HG03432 (cell line): ENCODE measurements around the gene UBAC2.

Experiments
- ATAC-seq: cut with Tn5 transposase; IDR thresholded peaks from one replicate; pipeline ENCODE4 v1.9.1; 2021; ENCODE audit warnings: mild to moderate bottlenecking, moderate library complexity; ENCODE audit not compliant: unreplicated experiment

Gene UBAC2

GRCh38 chr13:99200432-99201167, at the start of gene UBAC2:
UBAC2 (plus strand) TSS chr13:99200854; CDS start chr13:99200909, 55 bp downstream.
- peak; percentile 77 for ATAC-seq

- ATAC-seq: peak; percentile 91
Observed at GRCh38 chr13:99151516-99151915, 49.1 kb upstream of the UBAC2 start.

- ATAC-seq: no peak
Observed at GRCh38 chr13:99153219-99153618, 47.4 kb upstream of the UBAC2 start.

- ATAC-seq: no peak
Observed at GRCh38 chr13:99154064-99154463, 46.6 kb upstream of the UBAC2 start.

- no peak for ATAC-seq
Observed at GRCh38 chr13:99155821-99156220, 44.8 kb upstream of the UBAC2 start.

- no peak for ATAC-seq
Observed at GRCh38 chr13:99157046-99157445, 43.6 kb upstream of the UBAC2 start.

GRCh38 chr13:99158846-99159245, 41.8 kb upstream of the UBAC2 start:
- no peak for ATAC-seq

- no peak for ATAC-seq
Observed at GRCh38 chr13:99159331-99160061, 41.2 kb upstream of the UBAC2 start.

- ATAC-seq: no peak
Observed at GRCh38 chr13:99160415-99160814, 40.2 kb upstream of the UBAC2 start.

GRCh38 chr13:99161512-99161911, 39.1 kb upstream of the UBAC2 start:
- no peak for ATAC-seq

GRCh38 chr13:99162567-99163361, 37.9 kb upstream of the UBAC2 start:
- ATAC-seq: no peak

- no peak for ATAC-seq
Observed at GRCh38 chr13:99164226-99164625, 36.4 kb upstream of the UBAC2 start.

- no peak for ATAC-seq
Observed at GRCh38 chr13:99165753-99166587, 34.7 kb upstream of the UBAC2 start.

GRCh38 chr13:99172951-99173350, 27.7 kb upstream of the UBAC2 start:
- ATAC-seq: no peak

- no peak for ATAC-seq
Observed at GRCh38 chr13:99173606-99174005, 27.0 kb upstream of the UBAC2 start.

GRCh38 chr13:99174533-99175100, 26.0 kb upstream of the UBAC2 start:
- no peak for ATAC-seq

- ATAC-seq: peak; percentile 82
Observed at GRCh38 chr13:99176309-99177276, 24.1 kb upstream of the UBAC2 start.

- ATAC-seq: peak; percentile 81
Observed at GRCh38 chr13:99178636-99179035, 22.0 kb upstream of the UBAC2 start.

- ATAC-seq: no peak
Observed at GRCh38 chr13:99179460-99179859, 21.2 kb upstream of the UBAC2 start.
